Measurements from ENCODE around the gene EPHA4. TPM values are rescaled to one million over a fixed set of nuclear protein-coding genes. Genes with fewer than 3 reads are reported as not detected.

EPHA4 gene
- total RNA-seq, 1 donor from 2014 or later = 30.1 TPM

GRCh38 chr2:221482666-221483455, 89.2 kb downstream of the EPHA4 start:
- H3K4me1 ChIP-seq (ENCODE audit: insufficient read depth, low read length) = no peaks in the 10 kb centered on the region
- no peak overlapping the region for H3K4me2 ChIP-seq (ENCODE audit: low read length)
- H3K79me2 ChIP-seq (ENCODE audit: insufficient read depth, low read length) = no peaks in the 10 kb centered on the region
- no peak for DNase-seq (ENCODE audit: low read depth)
- no peak for FAIRE-seq
- no peak overlapping the region for H3K4me3 ChIP-seq (ENCODE audit: insufficient read depth, low read depth, low read length)
- Mint-ChIP-seq H3K9me3 (ENCODE audit: unreplicated experiment) (peaks cover 3% of the 10 kb centered on the region), H3K27me3 (ENCODE audit: low read depth, unreplicated experiment) (no peaks in the 10 kb centered on the region), H3K36me3 (ENCODE audit: low read depth, unreplicated experiment) (peaks cover 7% of the 10 kb centered on the region), H3K27ac (ENCODE audit: unreplicated experiment) (no peak overlapping the region), H3K4me3 (ENCODE audit: unreplicated experiment) (no peak overlapping the region), H3K4me1 (ENCODE audit: low read depth, unreplicated experiment) (peaks cover 6% of the 10 kb centered on the region)
- no peaks in the 10 kb centered on the region for H3K27me3 ChIP-seq (ENCODE audit: insufficient read depth, low read length)
- H3K27ac ChIP-seq (ENCODE audit: low read depth, low read length) = no peak overlapping the region
- no peak overlapping the region for H3K9ac ChIP-seq (ENCODE audit: low read length)
- no peaks in the 10 kb centered on the region for H4K20me1 ChIP-seq (ENCODE audit: insufficient read depth, low read length)
- H3K9me3 ChIP-seq (ENCODE audit: insufficient read depth, low read depth, low read length) = no peaks in the 10 kb centered on the region
- TF ChIP-seq EZH2 (IDR thresholded peaks at IDR 0.05; ENCODE audit: insufficient read depth, low read length) = no peak
- TF ChIP-seq, protein P1, sequence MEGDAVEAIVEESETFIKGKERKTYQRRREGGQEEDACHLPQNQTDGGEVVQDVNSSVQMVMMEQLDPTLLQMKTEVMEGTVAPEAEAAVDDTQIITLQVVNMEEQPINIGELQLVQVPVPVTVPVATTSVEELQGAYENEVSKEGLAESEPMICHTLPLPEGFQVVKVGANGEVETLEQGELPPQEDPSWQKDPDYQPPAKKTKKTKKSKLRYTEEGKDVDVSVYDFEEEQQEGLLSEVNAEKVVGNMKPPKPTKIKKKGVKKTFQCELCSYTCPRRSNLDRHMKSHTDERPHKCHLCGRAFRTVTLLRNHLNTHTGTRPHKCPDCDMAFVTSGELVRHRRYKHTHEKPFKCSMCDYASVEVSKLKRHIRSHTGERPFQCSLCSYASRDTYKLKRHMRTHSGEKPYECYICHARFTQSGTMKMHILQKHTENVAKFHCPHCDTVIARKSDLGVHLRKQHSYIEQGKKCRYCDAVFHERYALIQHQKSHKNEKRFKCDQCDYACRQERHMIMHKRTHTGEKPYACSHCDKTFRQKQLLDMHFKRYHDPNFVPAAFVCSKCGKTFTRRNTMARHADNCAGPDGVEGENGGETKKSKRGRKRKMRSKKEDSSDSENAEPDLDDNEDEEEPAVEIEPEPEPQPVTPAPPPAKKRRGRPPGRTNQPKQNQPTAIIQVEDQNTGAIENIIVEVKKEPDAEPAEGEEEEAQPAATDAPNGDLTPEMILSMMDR (IDR thresholded peaks at IDR 0.05; ENCODE audit: insufficient read depth, low read depth, low read length) = no peak
- H3K36me3 ChIP-seq (ENCODE audit: insufficient read depth, low read length) = no peaks in the 10 kb centered on the region
- no peak overlapping the region for H2AFZ ChIP-seq (ENCODE audit: low read depth, low read length)

GRCh38 chr2:221480821-221481220, 91.3 kb downstream of the EPHA4 start:
- Histone ChIP-seq H3K9me3 (ENCODE audit: insufficient read depth, low read depth, low read length) (no peaks in the 10 kb centered on the region), H3K27me3 (ENCODE audit: insufficient read depth, low read length) (no peaks in the 10 kb centered on the region), H3K4me1 (ENCODE audit: insufficient read depth, low read length) (no peaks in the 10 kb centered on the region), H3K4me3 (ENCODE audit: insufficient read depth, low read depth, low read length) (no peak overlapping the region), H2AFZ (ENCODE audit: low read depth, low read length) (no peak overlapping the region), H3K4me2 (ENCODE audit: low read length) (no peak overlapping the region), H3K36me3 (ENCODE audit: insufficient read depth, low read length) (no peaks in the 10 kb centered on the region), H4K20me1 (ENCODE audit: insufficient read depth, low read length) (no peaks in the 10 kb centered on the region), H3K79me2 (ENCODE audit: insufficient read depth, low read length) (no peaks in the 10 kb centered on the region), H3K9ac (ENCODE audit: low read length) (no peak overlapping the region), H3K27ac (ENCODE audit: low read depth, low read length) (no peak overlapping the region)
- no peak for DNase-seq (ENCODE audit: low read depth)
- Mint-ChIP-seq H3K27ac (ENCODE audit: unreplicated experiment) (no peak overlapping the region), H3K36me3 (ENCODE audit: low read depth, unreplicated experiment) (peaks cover 7% of the 10 kb centered on the region), H3K4me3 (ENCODE audit: unreplicated experiment) (no peak overlapping the region), H3K4me1 (ENCODE audit: low read depth, unreplicated experiment) (peaks cover 7% of the 10 kb centered on the region), H3K9me3 (ENCODE audit: unreplicated experiment) (peaks cover 3% of the 10 kb centered on the region), H3K27me3 (ENCODE audit: low read depth, unreplicated experiment) (no peaks in the 10 kb centered on the region)
- FAIRE-seq = no peak
- TF ChIP-seq, protein P1 (IDR thresholded peaks at IDR 0.05; ENCODE audit: insufficient read depth, low read depth, low read length) = no peak
- no peak for TF ChIP-seq EZH2 (IDR thresholded peaks at IDR 0.05; ENCODE audit: insufficient read depth, low read length)

DNA sequence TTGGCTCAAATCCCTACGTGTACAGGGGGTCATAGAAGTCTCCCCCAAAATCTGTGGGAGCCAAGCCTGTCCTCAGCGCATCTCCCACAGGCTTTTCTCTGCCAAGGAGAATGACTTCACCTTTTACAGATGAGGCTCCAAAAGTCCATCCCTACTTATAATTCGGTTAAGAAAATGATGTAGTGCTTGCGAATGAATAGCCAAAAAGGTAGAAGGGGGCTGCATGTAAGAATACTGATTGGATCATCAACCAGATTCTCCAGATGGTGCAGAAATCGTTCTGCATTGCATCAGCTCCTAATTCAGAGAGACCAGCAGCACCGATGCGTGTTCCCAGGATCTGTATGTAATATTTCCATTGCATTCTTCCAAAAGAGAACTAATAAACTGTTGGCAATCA, 91.9 kb downstream of the EPHA4 start:
- H3K79me2 ChIP-seq (ENCODE audit: insufficient read depth, low read length) = no peaks in the 10 kb centered on the region
- Mint-ChIP-seq H3K4me1 (ENCODE audit: low read depth, unreplicated experiment) (peaks cover 7% of the 10 kb centered on the region), H3K27ac (ENCODE audit: unreplicated experiment) (no peak overlapping the region), H3K4me3 (ENCODE audit: unreplicated experiment) (no peak overlapping the region), H3K9me3 (ENCODE audit: unreplicated experiment) (peaks cover 3% of the 10 kb centered on the region), H3K27me3 (ENCODE audit: low read depth, unreplicated experiment) (no peaks in the 10 kb centered on the region), H3K36me3 (ENCODE audit: low read depth, unreplicated experiment) (peaks cover 7% of the 10 kb centered on the region)
- no peaks in the 10 kb centered on the region for H3K36me3 ChIP-seq (ENCODE audit: insufficient read depth, low read length)
- TF ChIP-seq, protein P1 (IDR thresholded peaks at IDR 0.05; ENCODE audit: insufficient read depth, low read depth, low read length) = no peak
- no peak for TF ChIP-seq EZH2 (IDR thresholded peaks at IDR 0.05; ENCODE audit: insufficient read depth, low read length)
- no peak overlapping the region for H2AFZ ChIP-seq (ENCODE audit: low read depth, low read length)
- DNase-seq (ENCODE audit: low read depth) (no peak), FAIRE-seq (no peak)
- no peaks in the 10 kb centered on the region for H3K9me3 ChIP-seq (ENCODE audit: insufficient read depth, low read depth, low read length)
- H3K27ac ChIP-seq (ENCODE audit: low read depth, low read length) = no peak overlapping the region
- H3K4me2 ChIP-seq (ENCODE audit: low read length) = no peak overlapping the region
- H4K20me1 ChIP-seq (ENCODE audit: insufficient read depth, low read length) = no peaks in the 10 kb centered on the region
- H3K4me3 ChIP-seq (ENCODE audit: insufficient read depth, low read depth, low read length) = no peak overlapping the region
- no peaks in the 10 kb centered on the region for H3K4me1 ChIP-seq (ENCODE audit: insufficient read depth, low read length)
- no peaks in the 10 kb centered on the region for H3K27me3 ChIP-seq (ENCODE audit: insufficient read depth, low read length)
- H3K9ac ChIP-seq (ENCODE audit: low read length) = no peak overlapping the region
